ENCODE measurements around the gene PDLIM1.

Gene PDLIM1, protein sequence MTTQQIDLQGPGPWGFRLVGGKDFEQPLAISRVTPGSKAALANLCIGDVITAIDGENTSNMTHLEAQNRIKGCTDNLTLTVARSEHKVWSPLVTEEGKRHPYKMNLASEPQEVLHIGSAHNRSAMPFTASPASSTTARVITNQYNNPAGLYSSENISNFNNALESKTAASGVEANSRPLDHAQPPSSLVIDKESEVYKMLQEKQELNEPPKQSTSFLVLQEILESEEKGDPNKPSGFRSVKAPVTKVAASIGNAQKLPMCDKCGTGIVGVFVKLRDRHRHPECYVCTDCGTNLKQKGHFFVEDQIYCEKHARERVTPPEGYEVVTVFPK

DNA sequence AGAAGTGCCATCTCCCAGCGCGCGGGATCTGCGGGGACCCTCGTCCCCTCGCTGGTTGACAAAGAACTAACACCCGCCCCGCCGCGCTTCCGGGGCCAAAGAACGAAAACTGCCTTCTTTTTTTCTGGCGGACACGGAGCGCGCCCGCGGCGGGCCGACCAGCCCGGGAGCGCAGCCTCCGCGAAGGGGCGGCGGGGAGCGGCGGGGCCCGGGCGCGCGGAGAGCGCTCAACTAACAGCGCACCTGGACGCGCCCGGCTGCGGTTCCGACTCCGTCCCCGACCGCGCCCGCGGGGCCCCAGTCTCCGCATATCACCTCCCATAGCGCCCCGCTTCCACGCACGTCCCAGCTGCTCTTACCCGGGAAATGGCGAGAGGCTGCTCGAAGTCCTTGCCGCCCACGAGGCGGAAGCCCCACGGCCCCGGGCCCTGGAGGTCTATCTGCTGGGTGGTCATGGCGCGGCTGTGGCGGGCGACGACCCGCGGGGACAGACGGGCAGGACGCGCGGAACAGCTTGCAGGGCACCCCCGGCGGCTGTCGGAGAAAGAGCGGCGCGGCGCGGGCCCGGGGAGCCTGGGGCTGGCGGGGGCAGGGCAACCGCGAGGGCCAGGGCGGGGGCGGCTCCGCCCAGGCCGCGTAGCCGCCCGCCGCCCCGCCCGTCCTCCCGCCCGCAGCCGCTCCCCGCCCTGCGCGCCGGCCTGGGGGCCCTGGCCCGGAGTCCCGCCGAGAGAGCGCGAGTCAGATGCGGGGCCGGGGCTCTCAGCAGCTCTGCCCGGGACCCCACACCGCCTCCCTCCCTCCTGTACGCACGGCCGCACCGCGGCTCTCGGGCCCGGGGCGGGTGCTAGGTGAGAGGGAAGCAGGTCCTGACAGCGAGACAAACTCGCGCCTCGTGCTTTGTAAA lies at the start of gene PDLIM1:
TSS of gene PDLIM1 (minus strand) at position 543 of the 904 bp plus-strand sequence. CDS start at position 455, 88 bp downstream.
- TF ChIP-seq, protein P1, sequence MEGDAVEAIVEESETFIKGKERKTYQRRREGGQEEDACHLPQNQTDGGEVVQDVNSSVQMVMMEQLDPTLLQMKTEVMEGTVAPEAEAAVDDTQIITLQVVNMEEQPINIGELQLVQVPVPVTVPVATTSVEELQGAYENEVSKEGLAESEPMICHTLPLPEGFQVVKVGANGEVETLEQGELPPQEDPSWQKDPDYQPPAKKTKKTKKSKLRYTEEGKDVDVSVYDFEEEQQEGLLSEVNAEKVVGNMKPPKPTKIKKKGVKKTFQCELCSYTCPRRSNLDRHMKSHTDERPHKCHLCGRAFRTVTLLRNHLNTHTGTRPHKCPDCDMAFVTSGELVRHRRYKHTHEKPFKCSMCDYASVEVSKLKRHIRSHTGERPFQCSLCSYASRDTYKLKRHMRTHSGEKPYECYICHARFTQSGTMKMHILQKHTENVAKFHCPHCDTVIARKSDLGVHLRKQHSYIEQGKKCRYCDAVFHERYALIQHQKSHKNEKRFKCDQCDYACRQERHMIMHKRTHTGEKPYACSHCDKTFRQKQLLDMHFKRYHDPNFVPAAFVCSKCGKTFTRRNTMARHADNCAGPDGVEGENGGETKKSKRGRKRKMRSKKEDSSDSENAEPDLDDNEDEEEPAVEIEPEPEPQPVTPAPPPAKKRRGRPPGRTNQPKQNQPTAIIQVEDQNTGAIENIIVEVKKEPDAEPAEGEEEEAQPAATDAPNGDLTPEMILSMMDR (IDR thresholded peaks at IDR 0.05; ENCODE audit: insufficient read depth, low read length, missing control alignments) = peak; percentile 30
- peak within 1 kb of the TSS; percentile 89 for H3K4me3 ChIP-seq (ENCODE audit: low read depth, low read length)
- ChIA-PET POLR2A (interaction anchor here (1.1 kb wide), 2 partner anchors 12 to 17 kb away, joined by 3 to 4 read pairs; no protein-coding TSS in a partner anchor), CTCF (interaction anchor here (0.9 to 1.2 kb wide), 2 partner anchors 9 to 47 kb away, joined by 3 read pairs; no protein-coding TSS in a partner anchor)
- DNase-seq (ENCODE audit: low read depth, low spot score) = no peak

DNA sequence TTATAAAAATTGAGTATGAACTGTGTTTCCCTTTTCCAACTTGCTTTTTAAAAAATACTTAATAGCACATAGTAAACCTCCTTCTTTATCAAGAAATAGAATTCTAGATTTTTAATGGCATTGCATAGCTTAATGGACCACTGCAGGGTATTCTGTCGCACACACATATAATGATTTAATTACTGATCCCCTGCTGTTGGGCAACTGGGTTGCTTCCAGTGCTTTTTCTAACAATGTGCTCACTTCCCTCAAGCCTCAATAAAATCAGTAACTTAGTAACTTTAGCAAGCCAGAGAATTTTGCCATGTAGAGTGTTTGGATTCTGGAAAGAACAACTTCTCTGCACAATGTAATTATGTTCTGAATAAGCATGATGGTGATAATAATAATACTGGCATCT lies 49.1 kb upstream of the PDLIM1 start:
- no peak overlapping the region for H3K4me3 ChIP-seq (ENCODE audit: low read depth, low read length)
- ChIA-PET POLR2A (no interaction called here), CTCF (interaction anchor here (1.5 to 2.7 kb wide), 4 partner anchors 12 to 93 kb away, joined by 3 to 17 read pairs (median 4); no protein-coding TSS in a partner anchor)
- TF ChIP-seq, protein P1 (IDR thresholded peaks at IDR 0.05; ENCODE audit: insufficient read depth, low read length, missing control alignments) = no peak
- DNase-seq (ENCODE audit: low read depth, low spot score) = no peak

DNA sequence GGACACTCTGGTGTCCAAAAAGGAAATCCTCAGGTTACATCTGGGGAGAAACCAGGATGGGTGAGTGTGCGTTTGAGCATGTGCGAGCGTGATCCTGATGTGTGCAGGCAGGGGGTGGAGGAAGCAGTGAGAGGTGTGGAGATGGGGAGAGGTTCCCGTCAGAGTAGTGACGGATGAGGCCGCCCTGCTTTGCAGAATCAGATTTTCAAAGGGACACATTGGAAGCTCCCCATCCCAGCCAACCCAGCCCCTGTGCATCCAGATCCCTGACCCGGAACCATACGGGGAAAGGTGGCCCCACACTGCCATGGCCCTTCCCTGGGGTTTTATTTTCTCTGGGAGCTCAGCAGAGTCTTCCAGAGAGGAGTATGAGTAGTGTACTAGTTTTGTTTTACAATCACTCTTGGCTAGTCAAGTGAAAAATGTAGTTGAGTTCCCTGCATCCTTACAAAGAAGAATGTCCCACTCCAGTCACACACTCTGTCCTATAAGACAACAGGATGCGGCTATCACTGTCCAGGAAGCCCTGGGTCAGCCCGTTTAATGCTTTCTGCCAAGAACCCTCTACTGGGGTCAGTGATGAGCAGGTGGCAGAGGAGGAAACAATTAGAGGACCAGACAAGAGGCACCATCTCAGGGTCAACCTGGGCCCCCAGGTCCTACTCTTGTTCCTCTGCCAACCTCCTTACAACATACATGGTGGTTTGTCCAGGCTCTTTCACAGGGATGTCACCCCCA lies 46.8 kb upstream of the PDLIM1 start:
- ChIA-PET POLR2A (no interaction called here), CTCF (no interaction called here)
- no peak for DNase-seq (ENCODE audit: low read depth, low spot score)
- TF ChIP-seq, protein P1 (IDR thresholded peaks at IDR 0.05; ENCODE audit: insufficient read depth, low read length, missing control alignments) = no peak
- no peak overlapping the region for H3K4me3 ChIP-seq (ENCODE audit: low read depth, low read length)

DNA sequence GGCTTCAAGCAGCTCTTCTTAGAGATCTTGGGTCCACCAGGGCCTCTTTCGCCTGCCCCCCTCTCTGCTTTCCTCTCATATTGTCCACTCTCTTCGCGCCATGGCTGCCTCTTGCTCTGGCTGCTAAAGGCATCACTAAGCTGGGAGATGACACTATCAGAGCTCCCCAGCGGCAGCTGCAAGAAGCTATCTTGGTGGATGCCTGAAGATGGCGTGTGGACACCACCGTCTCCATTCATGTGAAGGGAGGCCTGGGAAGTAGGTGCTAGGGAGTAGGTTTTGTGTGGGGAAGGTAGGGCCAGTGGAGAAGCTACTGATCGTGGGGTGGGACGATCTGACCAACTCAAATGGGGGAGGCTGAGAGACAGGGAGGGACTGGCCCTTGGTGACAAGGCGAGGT lies 45.9 kb upstream of the PDLIM1 start:
- CTCF ChIA-PET = interaction anchor here (0.8 to 1.3 kb wide), 2 partner anchors 23 to 90 kb away, joined by 3 to 6 read pairs; no protein-coding TSS in a partner anchor
- no peak overlapping the region for H3K4me3 ChIP-seq (ENCODE audit: low read depth, low read length)
- no peak for DNase-seq (ENCODE audit: low read depth, low spot score)
- POLR2A ChIA-PET = no interaction called here
- TF ChIP-seq, protein P1 (IDR thresholded peaks at IDR 0.05; ENCODE audit: insufficient read depth, low read length, missing control alignments) = no peak

DNA sequence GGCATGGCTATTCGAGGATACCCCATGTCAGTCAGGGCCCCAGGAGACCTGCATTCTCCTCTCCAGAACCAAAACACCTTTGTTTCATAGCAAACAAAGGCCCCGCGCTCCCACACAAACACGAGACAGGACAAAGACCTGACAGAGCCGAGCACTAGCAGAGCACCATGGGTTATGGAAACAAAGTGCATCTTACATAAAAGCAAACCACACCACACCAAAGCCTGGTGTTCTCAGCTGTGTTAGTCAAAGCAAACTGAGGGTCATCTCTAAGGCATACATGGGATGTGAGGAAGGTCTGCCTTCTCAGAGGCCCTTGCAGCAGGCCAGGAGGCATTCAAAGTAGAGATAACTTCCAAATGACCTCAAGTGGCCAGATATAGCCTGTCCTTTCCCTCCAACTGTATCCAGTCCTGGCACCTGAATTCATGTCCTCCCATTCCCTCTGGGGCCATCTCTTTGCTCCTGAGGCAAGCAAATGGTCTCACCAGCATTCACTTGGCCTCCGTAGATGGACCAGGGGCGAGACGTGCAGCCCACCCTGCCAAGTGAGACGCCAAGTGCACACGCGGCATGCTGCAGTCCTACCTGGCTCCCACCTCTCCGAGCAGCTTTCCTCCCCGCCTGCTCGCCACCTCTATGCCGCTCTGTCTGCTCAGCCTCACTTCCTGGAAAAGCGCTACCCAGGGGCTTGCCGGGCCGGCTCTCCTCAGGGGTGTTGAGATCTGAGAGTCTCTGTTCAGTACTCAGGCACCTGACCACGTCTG lies 45.3 kb upstream of the PDLIM1 start:
- CTCF ChIA-PET = interaction anchor here (0.8 to 1.3 kb wide), 3 partner anchors 24 to 89 kb away, joined by 3 to 6 read pairs (median 3); no protein-coding TSS in a partner anchor

More for the DNA sequence above, 45.3 kb upstream of the PDLIM1 start:
- no peak for DNase-seq (ENCODE audit: low read depth, low spot score)
- POLR2A ChIA-PET = no interaction called here
- no peak overlapping the region for H3K4me3 ChIP-seq (ENCODE audit: low read depth, low read length)
- TF ChIP-seq, protein P1 (IDR thresholded peaks at IDR 0.05; ENCODE audit: insufficient read depth, low read length, missing control alignments) = no peak

Measured in AG04449 (cell line).